Superior temporal gyrus (tissue), 1 donor: ENCODE data around the gene PAGR1.
"Not testable (repeated sequence)": the region's sequence is repeated elsewhere in the genome, so short reads cannot be mapped to it uniquely, and the experiment has no call there.

ENCODE experiments used
- DNase-seq: peaks from one replicate; pipeline ENCODE4 v3.0.0-alpha.2; 2016; ENCODE audit errors: extremely low spot score

PAGR1 gene

DNA sequence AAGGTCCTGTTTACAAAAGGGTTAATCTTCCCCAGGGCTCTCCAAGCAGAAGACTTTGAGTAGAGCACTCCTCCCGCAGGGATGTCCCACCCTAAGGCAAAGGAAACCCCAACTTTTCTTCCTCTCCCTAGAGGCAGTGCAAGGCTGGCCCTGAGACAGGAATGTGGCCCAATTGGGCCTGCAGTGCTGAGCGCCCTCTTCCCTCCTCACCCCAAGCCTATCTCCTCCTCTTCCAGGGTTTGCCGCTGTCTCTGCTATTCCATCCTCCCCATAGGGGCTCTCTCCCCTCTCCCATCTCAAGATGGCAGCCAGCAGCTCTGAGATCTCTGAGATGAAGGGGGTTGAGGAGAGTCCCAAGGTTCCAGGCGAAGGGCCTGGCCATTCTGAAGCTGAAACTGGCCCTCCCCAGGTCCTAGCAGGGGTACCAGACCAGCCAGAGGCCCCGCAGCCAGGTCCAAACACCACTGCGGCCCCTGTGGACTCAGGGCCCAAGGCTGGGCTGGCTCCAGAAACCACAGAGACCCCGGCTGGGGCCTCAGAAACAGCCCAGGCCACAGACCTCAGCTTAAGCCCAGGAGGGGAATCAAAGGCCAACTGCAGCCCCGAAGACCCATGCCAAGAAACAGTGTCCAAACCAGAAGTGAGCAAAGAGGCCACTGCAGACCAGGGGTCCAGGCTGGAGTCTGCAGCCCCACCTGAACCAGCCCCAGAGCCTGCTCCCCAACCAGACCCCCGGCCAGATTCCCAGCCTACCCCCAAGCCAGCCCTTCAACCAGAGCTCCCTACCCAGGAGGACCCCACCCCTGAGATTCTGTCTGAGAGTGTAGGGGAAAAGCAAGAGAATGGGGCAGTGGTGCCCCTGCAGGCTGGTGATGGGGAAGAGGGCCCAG lies 3.0 kb upstream of the PAGR1 start:
- no peak for DNase-seq

DNA sequence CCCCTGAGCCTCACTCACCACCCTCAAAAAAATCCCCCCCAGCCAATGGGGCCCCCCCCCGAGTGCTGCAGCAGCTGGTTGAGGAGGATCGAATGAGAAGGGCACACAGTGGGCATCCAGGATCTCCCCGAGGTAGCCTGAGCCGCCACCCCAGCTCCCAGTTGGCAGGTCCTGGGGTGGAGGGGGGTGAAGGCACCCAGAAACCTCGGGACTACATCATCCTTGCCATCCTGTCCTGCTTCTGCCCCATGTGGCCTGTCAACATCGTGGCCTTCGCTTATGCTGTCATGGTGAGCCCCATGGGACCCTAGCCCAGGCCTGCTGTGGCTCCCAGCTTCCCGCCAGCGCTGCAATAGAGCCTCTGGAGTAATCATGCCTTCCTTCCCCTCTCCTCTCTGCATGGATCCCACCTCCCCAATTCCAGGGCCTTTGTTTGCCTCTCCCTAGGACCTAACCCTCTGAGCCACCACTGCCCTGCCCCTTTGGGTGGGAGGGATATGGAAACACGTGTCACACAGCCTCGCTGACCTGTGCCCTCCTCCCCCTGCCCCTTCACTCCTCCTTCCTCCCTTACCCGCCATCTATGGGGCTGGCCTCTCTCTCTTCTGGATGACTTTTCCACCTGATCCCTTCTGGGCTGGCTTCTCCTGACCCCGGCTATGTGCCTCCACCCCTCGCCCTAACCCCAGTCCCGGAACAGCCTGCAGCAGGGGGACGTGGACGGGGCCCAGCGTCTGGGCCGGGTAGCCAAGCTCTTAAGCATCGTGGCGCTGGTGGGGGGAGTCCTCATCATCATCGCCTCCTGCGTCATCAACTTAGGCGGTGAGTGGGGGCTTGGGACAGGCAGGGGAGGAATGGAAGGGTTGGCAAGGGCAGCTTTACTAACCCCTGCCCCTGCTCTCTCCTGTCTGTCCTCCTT lies 2.0 kb upstream of the PAGR1 start:
- no peak for DNase-seq

DNA sequence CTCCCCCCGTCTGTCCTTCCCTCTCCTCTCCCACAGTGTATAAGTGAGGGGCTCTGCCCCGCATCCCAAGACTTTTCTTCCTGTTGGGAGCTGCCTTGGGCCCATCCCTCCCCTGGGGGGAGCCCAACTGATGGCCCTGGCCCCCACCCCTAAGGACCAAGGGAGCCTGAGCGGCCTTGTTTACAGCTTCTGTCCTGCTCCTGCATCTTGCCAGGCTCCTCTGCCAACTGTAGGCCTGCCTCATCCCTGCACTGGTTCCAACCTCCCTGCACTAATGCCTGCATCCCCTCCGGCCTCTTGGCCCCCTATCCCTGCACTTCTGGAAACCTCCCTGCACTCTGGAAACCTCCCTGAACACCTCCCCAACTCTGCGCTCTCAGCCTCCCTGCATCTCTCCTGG lies 1.4 kb upstream of the PAGR1 start:
- no peak for DNase-seq

DNA sequence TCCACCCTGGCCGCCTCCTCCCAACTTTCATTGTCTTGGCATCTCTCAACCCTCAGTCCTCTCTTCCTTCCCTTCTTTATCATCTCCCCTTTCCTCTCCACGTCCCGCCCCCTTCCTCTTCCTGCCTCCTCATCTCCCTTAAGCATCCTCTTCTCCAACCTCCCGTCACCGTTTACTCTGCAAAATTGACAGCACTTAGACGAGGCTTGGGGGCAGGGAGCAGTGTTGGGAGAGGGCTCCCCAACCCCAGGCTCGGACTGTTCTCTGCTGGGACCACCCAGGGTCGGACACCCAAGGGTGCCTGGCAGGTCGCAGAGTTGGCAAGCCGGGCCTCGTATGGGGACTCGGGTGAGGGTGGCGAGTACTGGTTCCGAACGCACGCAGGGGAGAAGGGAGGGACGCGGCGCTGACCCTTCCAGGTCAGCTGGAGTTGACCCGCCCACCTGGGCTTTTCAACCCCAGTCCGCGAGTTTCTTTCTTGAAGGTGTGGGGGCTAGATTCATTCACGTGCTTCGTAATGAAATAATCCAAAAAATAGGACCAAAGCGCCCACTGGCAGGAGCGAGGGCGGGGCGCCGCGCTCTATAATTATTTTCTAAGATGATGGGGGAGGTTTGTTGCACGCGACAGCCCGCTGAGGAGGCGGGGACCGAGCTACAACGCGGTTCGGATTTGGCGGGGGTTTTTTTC lies 775 bp upstream of the PAGR1 start:
- DNase-seq: peak; percentile 12

DNA sequence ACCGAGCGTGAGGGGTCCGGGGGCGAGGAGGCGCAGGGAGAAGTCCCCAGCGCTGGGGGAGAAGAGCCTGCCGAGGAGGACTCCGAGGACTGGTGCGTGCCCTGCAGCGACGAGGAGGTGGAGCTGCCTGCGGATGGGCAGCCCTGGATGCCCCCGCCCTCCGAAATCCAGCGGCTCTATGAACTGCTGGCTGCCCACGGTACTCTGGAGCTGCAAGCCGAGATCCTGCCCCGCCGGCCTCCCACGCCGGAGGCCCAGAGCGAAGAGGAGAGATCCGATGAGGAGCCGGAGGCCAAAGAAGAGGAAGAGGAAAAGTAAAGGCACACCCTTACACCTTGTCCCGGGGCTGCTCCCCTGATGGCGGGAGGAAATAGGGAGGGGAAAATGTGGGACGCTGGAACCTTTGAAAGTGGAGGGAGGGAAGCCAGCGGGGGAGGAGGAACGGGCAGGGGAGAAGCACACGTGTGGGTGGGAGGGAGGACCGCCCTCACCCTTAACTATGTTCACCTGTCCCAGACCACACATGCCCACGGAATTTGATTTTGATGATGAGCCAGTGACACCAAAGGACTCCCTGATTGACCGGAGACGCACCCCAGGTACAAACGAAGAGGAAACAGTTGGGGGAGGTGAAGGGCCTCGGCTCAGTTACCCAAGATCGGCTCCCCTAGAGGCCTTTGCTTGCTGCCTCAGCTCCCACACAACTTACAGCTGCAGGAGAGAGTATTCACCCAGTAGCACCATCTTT lies 916 bp downstream of the PAGR1 start:
- DNase-seq: peak; percentile 19

DNA sequence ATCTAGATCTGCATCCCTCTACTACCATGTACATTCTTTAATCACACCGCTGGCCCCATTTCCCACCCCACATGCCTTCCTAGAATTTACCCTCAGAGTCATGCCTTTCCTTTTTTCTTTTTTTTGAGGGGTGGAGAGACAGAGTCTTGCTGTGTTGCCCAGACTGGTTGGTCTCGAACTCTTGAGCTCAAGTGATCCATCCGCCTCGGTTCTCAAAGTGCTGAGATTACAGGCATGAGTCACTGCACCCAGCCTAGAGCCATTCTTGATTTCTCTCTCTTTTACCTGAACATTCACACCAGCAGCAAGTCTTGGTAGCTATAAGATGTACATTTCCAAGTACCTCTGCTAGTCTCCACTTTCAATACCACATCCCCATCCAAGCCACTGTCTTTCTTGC lies 2.1 kb downstream of the PAGR1 start:
- no peak for DNase-seq

DNA sequence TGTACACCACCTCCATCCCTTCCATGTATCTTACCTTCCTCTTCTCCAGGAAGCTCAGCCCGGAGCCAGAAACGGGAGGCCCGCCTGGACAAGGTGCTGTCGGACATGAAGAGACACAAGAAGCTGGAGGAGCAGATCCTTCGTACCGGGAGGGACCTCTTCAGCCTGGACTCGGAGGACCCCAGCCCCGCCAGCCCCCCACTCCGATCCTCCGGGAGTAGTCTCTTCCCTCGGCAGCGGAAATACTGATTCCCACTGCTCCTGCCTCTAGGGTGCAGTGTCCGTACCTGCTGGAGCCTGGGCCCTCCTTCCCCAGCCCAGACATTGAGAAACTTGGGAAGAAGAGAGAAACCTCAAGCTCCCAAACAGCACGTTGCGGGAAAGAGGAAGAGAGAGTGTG lies 3.6 kb downstream of the PAGR1 start:
- DNase-seq: no peak

DNA sequence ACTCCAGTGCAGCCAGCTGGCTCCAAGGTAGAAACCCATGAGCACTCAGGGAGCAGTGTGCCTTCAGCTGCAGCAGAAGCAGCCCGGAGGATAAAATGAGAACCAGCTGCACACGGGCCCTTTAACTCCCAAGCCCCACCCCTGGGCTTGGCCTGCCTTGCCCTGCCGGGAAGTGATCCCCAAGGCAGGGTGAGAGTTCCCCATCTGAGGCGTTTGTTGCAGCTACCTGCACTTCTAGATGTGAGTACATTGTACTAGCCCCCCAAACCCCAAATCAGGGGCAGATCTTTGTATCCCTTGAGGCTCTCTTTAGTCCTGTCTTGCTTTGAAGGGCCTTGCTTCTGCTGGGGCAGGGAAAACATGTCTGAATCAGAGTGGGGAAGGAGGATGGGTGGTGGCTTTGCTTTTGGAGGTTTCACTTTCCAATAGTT lies 4.3 kb downstream of the PAGR1 start, which contains the start of gene MVP:
Gene MVP, plus strand, starts transcription at position 192 of the 431 bp plus-strand sequence. CDS start 10,088 bp downstream, outside the sequence.
- peak; percentile 62 for DNase-seq

DNA sequence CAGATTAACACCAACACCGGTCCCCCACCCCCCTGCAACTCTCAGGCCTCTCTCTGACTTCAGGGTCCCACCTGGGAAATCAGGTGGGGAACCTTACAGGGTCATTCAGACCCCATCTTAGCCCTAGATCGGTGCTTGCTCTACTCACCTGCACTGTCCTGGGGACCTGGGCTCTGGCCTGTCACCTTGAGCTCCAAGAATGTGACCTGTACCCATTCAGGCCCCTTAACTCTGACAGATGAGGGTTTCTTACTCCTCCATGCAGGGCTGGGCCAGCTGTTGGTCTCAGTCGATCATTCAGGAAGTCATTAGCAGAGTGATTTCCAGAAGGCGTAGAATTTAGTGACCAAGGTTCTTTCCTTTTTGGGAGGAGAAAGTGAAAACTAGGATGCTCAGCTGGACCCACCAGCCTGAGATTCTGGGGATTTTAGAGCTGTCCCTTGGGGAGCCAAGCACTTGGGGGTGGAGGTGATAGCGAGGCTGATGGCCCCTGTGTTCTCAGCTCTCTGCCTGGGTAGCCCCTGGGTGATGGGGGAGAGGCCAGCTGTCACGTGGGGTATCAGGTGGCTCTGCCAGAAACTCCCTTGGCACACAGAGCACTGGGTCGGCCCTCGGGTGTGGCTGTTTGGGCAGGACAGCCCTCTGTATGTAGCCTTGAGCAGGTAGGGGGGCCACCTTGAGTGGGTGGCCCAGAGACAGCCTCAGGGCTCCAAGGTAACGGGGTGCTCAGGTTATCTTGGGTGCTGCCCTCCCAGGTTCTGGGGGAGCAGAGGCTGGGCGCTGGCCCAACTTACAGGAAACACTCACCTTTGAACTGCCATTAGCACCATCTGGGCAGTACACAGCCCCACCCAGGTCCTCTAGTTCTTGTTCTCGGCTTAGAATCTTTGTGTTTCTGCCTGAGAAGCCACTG lies 5.0 kb downstream of the PAGR1 start:
- DNase-seq: no peak

DNA sequence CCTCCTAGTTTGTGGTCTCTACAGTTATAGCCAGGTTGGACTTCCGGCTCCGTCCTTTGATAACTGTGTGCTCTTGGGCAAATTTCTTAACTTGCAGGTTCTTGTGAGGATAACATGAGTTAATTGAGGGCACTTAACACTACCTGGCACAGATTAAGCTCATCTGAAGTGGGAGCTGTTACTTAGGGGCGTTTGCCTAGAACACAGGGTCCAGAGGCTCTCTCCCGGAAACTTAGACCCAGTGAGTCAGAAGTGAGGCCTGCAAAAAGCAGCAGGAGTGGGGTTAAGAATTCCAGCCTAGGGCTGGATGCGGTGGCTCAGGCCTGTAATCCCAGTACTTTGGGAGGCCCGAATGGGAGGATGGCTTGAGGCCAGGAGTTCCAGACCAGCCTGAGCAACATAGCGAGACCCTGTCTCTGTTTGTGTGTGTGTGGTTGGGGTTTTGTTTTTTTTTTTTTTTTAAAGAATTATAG lies 5.7 kb downstream of the PAGR1 start:
- DNase-seq: no peak

DNA sequence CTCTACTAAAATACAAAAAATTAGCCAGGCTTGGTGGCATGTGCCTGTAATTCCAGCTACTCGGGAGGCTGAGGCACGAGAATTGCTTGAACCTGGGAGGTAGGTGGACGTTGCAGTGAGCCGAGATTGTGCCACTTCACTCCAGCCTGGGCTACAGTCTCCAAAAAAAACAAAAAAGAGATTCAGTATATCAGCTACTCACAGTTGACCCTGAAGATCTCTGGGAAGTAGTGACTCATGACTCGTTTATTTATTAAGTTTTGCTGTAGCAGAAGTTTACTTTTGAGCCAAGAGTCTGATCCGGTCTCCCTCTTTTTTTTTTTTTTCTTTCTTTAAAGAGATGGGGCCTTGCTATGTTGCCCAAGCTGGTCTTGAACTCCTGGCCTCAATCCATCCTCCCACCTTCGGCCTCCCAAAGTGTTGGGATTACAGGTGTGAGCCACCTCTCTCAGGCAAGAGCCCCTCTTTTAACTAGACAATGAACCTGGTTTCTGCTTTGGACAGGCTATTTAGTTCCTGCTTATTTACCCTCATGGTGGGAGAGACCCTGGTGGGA lies 8.7 kb downstream of the PAGR1 start:
- DNase-seq: no peak

DNA sequence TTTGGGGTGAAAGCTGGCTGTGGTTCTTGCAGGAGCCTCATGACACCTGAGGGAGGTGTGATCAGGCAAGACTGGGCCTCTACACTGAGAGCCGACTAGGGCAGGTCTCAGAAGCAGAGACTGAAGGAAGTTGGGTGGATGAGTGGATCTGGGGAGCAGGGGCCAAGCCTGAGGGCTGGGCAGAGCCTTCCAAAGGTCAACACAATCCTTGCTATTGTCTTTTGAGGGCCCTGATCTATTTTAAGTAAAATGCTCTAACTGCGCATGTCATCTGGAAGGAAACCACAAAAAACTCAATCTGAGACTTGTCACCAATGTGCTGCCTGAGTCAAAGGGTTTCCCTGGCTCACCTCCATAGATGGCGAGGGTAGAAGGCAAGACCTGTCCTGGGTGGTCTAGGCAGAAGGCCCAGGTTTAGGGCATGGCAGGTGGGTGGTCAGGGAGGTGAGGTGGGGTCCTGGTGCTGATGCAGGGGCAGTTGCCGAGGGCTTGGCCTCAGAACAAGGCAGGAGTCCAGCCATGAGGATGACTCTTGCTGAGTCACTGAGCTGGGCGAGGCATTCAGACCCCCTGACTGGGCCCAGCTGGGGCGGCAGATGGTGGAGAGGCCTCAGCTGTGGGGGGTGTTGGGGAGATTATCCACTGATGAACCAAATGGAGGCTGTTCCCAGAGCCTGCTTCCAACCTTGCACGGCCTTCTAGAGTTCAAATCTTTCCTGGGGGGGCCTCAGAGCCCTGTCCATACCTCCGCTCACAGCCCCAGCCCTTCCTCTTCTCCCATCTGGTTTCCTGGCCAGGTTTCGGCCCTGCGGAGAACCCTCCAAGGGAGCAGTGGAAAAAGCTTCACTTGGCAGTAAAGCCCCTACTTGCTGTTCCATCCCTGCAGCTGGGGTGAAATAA lies 9.4 kb downstream of the PAGR1 start:
- peak; percentile 61 for DNase-seq

DNA sequence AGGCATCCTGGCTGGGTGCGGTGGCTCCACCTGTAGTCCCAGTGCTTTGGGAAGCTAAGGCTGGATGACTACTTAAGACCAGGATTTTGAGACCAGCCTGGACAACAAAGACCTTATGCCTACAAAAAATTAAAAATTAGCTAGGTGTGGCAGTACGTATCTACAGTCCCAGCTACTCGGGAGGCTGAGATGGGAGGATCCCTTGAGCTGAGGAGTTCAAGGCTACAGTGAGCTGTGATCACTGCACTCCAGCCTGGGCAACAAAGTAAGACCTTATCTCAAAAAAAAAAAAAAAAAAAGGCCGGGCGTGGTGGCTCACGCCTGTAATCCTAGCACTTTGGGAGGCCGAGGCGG lies 10.4 kb downstream of the PAGR1 start:
- DNase-seq: no peak

DNA sequence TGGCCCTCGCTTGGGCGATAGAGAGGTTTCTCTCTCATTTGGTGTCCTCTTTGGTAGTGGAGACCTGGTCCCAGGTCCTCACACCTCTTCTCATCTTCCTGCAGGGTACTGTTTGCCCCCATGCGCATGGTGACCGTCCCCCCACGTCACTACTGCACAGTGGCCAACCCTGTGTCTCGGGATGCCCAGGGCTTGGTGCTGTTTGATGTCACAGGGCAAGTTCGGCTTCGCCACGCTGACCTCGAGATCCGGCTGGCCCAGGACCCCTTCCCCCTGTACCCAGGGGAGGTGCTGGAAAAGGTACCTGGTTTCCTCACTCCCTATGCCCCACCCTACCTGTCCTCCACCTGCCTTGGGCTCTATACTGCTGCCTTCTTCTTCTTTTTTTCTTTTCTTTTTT lies 14.8 kb downstream of the PAGR1 start:
- DNase-seq: no peak

DNA sequence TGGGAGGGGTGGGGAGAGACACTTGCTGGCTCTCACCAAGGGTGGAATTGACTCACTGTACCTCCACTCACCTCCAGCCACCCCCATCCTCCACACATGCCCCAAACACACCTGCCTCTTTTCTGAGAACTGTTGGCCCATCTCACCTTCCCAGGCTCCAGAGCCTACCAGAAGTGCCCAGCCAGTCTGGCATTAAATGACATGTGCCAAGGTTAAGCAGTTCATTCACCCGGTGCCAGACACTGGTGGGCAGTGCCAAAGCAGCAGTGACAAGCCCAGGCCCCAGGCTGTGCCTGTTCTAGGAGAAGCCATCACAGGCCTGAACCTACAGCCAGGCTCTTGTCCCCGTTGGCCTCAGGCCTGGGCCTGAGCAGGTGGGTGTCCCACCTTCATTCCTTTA lies 15.5 kb downstream of the PAGR1 start:
- DNase-seq: no peak

DNA sequence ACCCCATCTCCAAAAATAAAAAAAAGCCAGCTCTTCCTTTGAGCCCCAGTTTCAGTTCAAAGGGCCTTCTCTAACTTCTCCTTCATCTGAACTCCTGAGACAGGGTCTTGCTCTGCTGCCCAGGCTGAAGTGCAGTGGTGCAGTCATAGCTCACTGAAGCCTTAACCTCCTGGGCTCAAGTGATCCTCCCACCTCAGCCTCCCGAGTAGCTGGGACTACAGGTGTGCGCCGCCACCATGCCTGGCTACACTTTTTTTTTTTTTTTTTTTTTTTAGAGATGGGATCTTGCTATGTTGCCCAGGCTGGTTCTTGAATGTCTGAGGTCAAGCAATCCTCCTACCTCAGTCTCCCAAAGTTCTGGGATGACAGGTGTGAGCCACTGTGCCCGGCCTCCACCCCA lies 17.3 kb downstream of the PAGR1 start:
- not testable (repeated sequence) for DNase-seq

DNA sequence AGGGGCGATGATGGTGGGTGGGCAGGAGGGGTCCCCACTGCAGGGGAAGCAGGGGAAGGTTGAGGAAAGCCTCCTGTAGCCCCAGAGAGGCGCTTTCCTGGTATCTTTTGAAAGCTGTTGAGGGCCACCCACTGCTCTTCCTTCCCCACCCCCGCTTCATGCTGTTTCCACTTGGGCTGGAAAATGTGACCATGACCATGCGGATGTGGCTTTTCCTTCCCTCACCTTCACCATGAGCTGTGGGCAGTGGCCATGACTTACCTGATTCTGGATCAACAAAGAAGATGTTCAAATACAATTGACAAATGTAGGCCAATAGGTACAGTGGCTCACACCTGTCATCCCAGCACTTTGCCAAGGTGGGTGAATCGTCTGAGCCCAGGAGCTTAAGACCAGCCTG lies 18.1 kb downstream of the PAGR1 start:
- DNase-seq: no peak

DNA sequence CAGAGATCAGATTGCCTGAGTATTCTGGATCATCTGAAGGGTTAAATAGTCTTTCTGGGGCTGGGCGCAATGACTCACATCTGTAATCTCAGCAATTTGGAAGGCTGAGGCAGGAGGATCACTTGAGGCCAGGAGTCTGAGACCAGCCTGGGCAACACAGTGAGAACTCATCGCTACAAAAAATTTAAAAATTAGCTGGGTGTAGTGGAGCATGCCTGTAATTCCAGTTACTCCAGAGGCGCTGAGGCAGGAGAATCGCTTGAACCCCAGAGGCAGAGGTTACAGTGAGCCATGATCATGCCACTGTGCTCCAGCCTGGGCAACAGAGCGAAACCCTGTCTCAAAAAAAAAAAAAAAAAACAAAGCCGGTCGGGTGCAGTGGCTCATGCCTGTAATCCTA lies 20.0 kb downstream of the PAGR1 start:
- DNase-seq: no peak

DNA sequence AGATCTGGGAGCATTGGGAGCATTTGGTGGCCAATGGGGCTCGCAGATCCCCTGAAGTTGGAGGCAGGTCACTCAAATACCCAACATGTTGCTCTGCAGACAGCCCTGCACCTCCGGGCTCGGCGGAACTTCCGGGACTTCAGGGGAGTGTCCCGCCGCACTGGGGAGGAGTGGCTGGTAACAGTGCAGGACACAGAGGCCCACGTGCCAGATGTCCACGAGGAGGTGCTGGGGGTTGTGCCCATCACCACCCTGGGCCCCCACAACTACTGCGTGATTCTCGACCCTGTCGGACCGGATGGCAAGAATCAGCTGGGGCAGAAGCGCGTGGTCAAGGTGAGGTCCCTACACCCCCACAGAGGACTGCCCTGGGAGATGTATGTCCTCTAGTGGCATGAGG lies 20.7 kb downstream of the PAGR1 start:
- no peak for DNase-seq
